GM20431 (cell line): ENCODE results near the gene ATP2B1.

Experiments used
- in situ Hi-C: fragments of 300-500 bp; cut with MseI, MboI; formaldehyde crosslinking; loops from one replicate; pipeline ENCODE4 v1.15.0; 2020; ENCODE audit warnings: low sequenced_read_pairs; ENCODE audit not compliant: unreplicated experiment

ATP2B1 gene

GRCh38 chr12:89618113-89618862, 90.3 kb downstream of the ATP2B1 start:
- in situ Hi-C loops: no loop called here

- in situ Hi-C loops: no loop called here
Measured at GRCh38 chr12:89610366-89610765, 98.3 kb downstream of the ATP2B1 start.

- in situ Hi-C loops: no loop called here
Measured at GRCh38 chr12:89603678-89604077, 105.0 kb downstream of the ATP2B1 start.

GRCh38 chr12:89597770-89598169, 110.9 kb downstream of the ATP2B1 start:
- in situ Hi-C loops: no loop called here

- in situ Hi-C loops: no loop called here
Measured at GRCh38 chr12:89597210-89597609, 111.4 kb downstream of the ATP2B1 start.

GRCh38 chr12:89593873-89594272, 114.8 kb downstream of the ATP2B1 start:
- in situ Hi-C loops: no loop called here

GRCh38 chr12:89593233-89593632, 115.4 kb downstream of the ATP2B1 start:
- in situ Hi-C loops: no loop called here

- in situ Hi-C loops: no loop called here
Measured at GRCh38 chr12:89589753-89590152, 118.9 kb downstream of the ATP2B1 start.

- in situ Hi-C loops: no loop called here
Measured at GRCh38 chr12:89578499-89578898, 130.1 kb downstream of the ATP2B1 start.

GRCh38 chr12:89576572-89577220, 131.9 kb downstream of the ATP2B1 start:
- in situ Hi-C loops: no loop called here

GRCh38 chr12:89575374-89575773, 133.3 kb downstream of the ATP2B1 start:
- in situ Hi-C loops: no loop called here

GRCh38 chr12:89574736-89575208, 133.9 kb downstream of the ATP2B1 start:
- in situ Hi-C loops: no loop called here

- in situ Hi-C loops: no loop called here
Measured at GRCh38 chr12:89573051-89573810, 135.4 kb downstream of the ATP2B1 start.

GRCh38 chr12:89571491-89572195, 137.0 kb downstream of the ATP2B1 start:
- in situ Hi-C loops: no loop called here

GRCh38 chr12:89568484-89568883, 140.2 kb downstream of the ATP2B1 start:
- in situ Hi-C loops: no loop called here

GRCh38 chr12:89567691-89568239, 140.9 kb downstream of the ATP2B1 start:
- in situ Hi-C loops: no loop called here

- in situ Hi-C loops: no loop called here
Measured at GRCh38 chr12:89566615-89567014, 142.0 kb downstream of the ATP2B1 start.

GRCh38 chr12:89565002-89565401, 143.6 kb downstream of the ATP2B1 start:
- in situ Hi-C loops: no loop called here

GRCh38 chr12:89559753-89560152, 148.9 kb downstream of the ATP2B1 start:
- in situ Hi-C loops: no loop called here

GRCh38 chr12:89556976-89557375, 151.7 kb downstream of the ATP2B1 start:
- in situ Hi-C loops: no loop called here
